EL (cell line): ENCODE measurements around the gene TENM4.
"Not testable (repeated sequence)": the region's sequence is repeated elsewhere in the genome, so short reads cannot be mapped to it uniquely, and the experiment has no call there.

Source experiments
- DNase-seq: peaks from one replicate; pipeline ENCODE4 v3.0.0-alpha.2; 2016

The TENM4 gene

DNA sequence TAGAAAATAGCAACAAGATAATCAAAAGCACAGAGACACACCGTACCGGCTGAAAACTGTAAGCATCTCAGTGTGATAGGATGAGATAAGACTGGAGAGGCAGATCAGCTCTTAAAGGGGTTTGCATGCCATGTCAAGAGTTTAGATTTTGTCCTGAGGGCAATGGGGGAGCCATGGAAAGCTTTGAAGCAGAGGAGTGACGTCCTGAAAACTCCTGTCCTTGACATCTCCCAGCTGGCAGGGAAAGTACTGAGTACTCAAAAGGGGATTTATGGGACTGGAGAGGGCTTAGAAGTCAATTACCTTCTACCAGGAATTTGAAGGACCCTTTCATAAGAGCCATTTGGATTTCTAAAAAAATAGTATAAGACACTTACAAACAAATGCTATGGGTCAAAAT lies 445.7 kb downstream of the TENM4 start:
- DNase-seq, result no peak

DNA sequence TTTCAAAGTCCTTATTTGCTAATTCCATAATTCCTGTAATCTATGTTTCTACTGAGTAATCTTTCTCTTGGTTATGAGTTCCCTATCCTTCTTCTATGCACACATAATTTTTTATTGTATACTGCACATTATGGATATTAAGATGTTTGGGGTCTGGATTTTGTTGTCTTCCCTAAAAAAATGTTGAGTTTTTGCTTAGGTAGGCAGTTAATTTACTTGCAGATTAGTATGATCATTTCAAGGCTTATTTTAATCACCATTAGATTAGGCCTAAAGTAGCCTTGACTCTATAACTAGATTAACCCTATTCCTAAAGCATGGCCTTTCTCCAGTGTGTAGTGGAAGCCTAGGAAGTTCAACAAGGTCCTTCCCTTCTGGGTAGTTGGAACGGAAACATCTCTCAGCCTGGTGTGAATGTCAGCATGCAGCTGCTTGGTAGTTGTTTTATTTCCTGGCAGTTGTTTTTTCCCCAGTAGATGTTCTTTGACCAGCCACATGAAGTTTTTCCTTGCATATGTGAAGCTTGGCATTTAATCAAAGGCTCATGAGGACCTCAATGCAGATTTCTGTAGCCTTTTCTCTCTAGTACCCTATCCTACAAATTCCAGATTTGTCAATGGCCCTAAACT lies 446.9 kb downstream of the TENM4 start:
- DNase-seq, result no peak

- DNase-seq, result no peak
Observed at GRCh38 chr11:78991681-78992080, 449.1 kb downstream of the TENM4 start.

GRCh38 chr11:78990261-78990660 lies 450.6 kb downstream of the TENM4 start:
- no peak for DNase-seq

DNA sequence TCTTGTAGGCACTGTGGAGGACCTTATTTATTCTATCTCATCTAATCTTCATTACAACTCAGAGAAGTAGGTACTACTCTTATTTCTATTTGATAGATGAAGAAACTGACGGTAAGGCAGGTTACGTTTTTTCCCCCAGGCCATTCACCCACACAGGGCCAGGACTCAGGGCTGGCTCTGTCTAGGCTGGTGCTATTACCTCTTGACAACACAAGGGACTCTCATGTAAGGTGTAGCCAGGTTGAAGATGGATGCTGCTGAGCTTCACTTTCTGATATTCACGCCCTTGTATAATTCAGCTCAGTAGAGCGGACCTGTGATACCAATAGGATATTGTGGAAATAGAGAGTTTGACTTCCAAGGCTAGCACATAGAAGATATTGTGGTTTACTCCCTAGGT lies 453.1 kb downstream of the TENM4 start:
- no peak for DNase-seq

- DNase-seq, result no peak
Observed at GRCh38 chr11:78986305-78986704, 454.5 kb downstream of the TENM4 start.

- DNase-seq, result no peak
Observed at GRCh38 chr11:78985663-78986062, 455.2 kb downstream of the TENM4 start.

DNA sequence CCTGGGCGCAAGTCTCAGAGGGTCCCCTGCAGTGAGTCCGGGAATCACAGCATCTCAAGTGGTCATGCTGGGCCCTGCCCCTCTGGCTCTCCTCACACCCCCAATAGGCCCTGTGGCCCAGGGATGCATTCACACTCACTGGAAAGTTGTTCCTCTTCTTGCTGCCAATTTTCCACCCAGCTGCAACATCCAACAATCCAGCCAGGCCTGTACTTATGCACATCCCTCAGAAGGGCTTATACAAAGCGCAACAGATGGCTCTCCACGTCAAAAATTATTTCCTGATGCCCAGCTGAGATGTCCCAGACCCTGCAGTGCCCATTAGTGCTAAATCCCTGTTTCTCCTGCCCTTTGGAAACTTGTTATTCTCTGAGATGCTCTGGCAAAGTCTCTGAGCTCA lies 458.4 kb downstream of the TENM4 start:
- no peak for DNase-seq

DNA sequence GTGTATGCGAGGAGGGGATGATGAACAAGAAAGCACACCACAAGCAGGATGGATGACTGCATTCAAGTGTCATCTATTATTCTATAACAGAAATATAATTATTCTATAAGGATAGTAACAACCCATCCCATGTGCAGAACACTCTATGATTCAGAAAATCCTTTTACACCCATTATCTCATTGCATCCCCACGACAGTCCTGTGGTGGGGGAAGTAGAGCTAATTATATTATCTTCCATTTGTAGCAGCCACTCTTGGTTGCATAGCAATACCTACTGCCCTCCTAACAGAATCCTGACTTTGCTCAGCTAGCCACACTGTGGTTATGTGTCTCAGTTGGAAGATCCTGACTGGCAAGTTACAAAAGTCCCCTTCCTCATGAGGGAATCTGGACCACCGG lies 459.7 kb downstream of the TENM4 start:
- no peak for DNase-seq

GRCh38 chr11:78978831-78979230 lies 462.0 kb downstream of the TENM4 start:
- DNase-seq, result no peak

GRCh38 chr11:78977848-78978247 lies 463.0 kb downstream of the TENM4 start:
- DNase-seq, result not testable (repeated sequence)

DNA sequence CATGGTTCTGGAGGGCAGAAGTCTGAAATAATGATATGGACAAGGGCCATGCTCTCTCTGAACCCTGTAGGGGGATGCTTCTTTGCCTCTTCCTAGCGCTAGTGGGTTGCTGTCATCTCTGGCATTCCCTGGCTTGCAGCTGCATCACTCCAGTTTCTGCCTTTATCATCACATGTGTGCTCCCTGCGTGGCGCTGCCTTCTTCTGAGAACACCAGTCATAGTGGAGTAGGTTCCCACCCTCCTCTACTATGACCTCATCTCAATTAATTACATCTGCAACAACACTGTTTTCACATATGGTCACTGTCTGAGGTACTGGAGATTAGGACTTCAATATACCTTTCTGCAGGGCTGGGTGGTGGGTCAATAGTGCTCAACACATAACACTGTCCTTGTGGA lies 463.8 kb downstream of the TENM4 start:
- no peak for DNase-seq

GRCh38 chr11:78975081-78975480 lies 465.7 kb downstream of the TENM4 start:
- no peak for DNase-seq

DNA sequence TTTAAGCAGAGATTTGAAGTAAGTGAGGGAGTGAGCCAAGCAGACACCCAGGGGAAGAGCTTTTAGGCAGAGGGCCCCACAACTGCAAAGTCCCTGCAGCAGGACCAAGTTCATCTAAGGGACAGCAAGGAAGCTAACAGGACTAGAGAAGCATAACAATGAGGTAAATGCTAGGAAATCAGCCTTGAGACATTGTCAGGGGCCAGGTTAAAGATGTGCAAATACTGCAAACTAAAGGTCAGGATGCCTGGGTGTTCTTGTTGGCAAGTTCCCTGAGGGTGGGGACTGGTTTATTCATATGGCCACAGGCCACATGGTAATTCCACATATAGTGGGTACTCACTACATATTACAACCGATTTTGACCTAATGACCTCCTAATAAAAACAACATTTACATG lies 467.0 kb downstream of the TENM4 start:
- no peak for DNase-seq

GRCh38 chr11:78972590-78972989 lies 468.2 kb downstream of the TENM4 start:
- DNase-seq, result no peak

- DNase-seq, result no peak
Observed at GRCh38 chr11:78972177-78972576, 468.7 kb downstream of the TENM4 start.

DNA sequence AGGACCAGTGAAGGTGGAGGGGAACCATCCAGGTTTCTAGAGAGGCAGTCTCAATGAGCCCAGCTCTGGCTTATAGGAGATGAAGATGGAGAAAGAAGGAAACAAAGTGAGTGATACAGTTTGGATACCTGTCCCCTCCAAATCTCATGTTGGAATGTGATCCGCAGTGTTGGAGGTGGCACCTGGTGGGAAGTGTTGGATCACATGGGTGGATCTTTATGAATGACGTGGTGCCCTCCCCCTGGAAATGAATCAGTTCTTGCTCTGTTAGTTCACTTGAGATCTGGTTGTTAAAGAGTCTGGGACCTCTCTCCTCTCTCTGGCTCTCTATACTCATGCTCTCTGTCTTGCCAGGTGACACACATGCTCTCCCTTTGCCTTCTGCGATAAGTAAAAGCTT lies 473.0 kb downstream of the TENM4 start:
- DNase-seq, result no peak

DNA sequence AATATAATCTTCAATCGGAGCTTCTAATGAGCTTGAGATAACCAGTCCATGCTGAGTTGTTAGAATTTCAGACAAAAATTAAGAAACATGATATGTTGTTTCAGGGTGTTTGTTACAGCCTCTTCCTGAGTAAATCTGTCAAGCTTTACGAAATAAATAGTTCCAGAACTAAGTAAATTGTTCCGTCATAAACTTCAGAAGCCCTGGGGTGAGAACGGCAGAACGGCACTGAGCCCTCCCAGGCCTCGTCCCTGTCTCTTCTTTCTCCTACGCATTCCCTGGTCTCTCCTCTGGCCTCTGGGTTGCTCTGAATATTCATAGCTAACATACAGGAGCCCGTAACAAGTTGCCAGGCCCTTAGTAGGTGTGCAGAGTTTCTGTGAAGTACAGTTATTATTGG lies 475.4 kb downstream of the TENM4 start:
- no peak for DNase-seq

- DNase-seq, result peak; percentile 2
Observed at GRCh38 chr11:78961937-78962701, 478.7 kb downstream of the TENM4 start.

DNA sequence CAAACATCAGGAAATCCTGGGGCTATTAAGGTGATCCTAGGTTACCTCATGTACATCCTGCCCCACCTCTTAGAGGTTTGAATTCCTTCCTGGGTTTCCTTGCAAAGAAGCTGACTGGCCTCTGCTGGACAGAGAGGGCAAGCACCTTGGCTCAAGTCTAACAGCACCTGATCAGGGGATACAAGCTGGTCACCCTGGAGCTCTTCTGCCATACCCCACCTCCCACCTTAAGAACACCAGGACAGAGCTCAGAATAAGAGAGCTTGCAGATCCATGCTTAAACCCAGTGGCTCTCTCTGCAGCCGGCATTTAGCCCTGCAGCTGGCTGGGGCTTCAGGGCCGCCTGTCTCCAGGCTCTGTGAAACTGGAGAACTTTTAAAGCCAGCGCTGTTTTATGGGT lies 479.6 kb downstream of the TENM4 start:
- peak; percentile 4 for DNase-seq

- DNase-seq, result no peak
Observed at GRCh38 chr11:78958444-78958843, 482.4 kb downstream of the TENM4 start.

- peak; percentile 12 for DNase-seq
Observed at GRCh38 chr11:78957476-78958245, 483.2 kb downstream of the TENM4 start.

GRCh38 chr11:78954696-78955095 lies 486.1 kb downstream of the TENM4 start:
- DNase-seq, result no peak

DNA sequence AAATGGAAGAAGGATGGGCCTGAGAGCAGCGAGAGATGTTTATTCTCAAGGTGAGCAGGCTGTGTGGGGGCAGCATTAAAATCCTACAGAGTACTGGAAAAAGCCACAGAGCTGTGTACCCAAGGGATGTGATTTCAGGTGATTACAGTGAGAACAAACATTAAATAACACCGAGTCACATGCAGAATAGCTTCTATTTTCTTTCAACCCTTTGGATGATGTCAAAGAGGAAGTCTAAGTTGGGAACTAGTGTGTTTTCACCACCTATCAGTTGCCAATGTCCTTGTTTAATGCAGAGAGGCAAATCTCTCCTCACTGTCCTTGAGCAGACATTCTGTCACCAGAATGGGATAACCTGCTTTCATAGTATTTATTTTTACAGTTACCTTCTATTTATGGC lies 486.6 kb downstream of the TENM4 start:
- DNase-seq, result no peak
